Renal cortex interstitium (tissue), 11 donors: Measurements from ENCODE around the gene MGAT5B. TPM values are rescaled to one million over a fixed set of nuclear protein-coding genes. Genes with fewer than 3 reads are reported as not detected.
"Not testable (repeated sequence)": the region's sequence is repeated elsewhere in the genome, so short reads cannot be mapped to it uniquely, and the experiment has no call there.

Experiments
- DNase-seq, 11 donors: peaks; one replicate each; pipeline ENCODE4 v3.0.0-alpha.2; 2013; ENCODE audit warnings: low read depth in 9 of 11, low spot score in 4 of 11; ENCODE audit errors: extremely low read depth in 1 of 11
- polyA plus RNA-seq, 3 donors: library from polyadenylated mRNA; unstranded; fragments of 120-200 nt; gene quantifications; one replicate each; pipeline ENCODE4 v1.2.1, GENCODE V29; 2013; ENCODE audit not compliant: insufficient read length in 3 of 3

Gene MGAT5B
- polyA plus RNA-seq, 3 donors, result 1.5 to 2.4 (median 1.6) TPM

DNA sequence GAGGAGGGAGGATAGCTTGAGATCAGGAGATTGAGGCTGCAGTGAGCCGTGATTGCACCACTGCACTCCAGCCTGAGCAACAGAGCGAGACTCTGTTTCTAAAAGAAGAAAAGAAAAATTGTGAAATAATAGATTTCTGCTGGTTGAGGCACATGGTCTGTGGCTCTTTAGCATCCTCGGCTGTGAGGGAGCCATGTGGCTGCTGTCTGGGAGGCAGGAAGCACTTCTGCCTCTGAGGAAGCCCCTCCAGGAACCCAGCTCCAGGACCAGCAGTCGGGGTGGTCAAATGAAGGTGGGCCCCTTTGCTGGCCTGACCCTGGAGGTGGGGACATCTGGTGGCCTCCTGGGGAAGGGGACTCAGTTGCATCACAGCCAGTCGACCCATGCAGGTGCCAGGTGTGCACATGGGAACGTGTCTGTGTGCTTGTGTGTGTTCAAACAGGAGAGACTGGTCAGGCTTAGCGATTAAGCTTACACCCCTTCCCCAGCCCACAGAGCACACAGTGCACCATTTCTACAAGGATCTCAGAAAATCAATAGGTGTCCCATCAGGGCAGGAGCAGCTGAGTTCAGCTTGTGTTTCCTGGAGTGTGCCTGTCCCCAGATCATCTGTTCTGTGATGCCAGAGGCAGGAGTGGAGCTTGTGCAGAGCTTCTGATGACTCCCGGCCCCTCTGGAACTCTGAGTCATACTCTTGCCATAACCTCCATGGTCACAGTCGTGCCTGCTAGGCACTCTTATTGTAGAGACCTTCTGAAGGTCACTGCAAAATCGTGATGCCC lies 24.3 kb upstream of the MGAT5B start:
- no peak for DNase-seq

DNA sequence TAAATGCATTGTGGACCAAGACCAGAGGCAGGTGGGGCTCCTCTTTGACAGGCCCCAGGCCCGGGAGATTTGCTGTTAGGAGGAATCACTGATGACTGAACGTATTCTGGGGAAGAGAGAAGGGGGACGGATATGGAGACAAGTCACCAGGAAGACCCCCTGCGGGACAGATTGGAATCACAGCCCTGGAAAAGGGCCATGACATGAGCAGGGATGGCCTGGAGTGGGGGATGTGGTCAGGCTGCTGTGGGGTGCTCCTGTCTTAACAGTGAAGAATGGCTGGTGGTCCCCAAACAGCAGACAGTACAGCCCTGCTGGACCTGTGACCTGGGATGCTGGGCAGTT lies 23.7 kb upstream of the MGAT5B start:
- DNase-seq, result no peak

DNA sequence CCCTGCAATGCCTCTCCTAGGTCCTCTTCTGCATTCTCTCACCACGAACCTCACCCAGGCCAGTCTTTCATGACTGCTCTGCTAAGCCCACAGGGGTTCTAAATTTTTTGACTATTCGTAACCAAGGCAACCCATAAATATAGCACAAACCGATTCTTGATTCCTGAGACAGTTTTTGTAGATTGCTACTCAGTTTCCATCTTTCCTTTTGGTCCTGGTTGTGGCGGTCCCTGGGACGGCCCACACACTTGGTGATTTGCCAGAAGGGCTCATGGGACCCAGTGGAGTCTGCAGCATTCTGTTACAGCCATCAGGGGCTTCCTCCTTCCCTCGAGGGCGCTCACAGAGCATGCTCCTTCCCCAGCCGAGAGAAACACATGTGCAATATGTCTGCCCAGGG lies 23.4 kb upstream of the MGAT5B start:
- DNase-seq, result no peak

DNA sequence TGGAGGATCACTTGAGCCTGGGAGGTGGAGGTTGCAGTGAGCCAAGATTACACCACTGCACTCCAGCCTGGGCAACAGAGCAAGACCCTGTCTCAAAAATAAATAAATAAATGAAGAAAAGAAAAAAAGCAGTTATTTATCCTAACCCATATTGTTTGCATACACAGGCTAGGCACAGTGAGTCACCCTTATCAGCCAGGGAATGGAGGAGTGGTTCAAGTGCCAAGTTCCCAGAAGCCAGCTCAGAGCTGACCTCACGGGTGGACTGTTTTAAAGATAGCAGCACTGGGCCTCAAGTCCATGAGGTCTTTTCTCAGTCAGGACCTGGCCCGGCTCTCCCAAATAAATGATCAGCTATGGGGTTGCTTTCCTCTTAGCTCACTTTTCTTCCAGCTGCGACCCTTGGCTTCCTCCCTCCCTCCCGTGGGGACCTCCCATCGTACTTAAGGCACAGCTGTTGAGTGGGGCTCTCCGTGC lies 22.6 kb upstream of the MGAT5B start:
- no peak for DNase-seq

DNA sequence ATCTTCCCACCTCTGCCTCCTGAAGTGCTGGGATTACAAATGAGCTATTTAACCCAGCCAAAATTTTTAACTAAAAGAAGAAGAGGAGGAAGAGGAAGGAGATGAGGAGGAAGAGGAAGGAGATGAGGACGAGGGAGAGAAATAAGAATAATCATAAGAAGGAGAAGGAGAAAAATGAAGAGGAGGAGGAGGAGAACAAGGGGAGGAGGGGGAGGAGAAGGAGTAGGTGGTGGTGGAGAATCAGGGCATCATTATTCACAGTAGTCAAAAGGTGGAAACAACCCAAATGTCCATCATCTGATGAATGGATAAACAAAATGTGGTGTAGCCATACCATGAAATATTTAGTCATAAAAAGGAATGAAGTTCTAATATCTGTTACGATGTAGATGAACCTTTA lies 21.2 kb upstream of the MGAT5B start:
- DNase-seq, result no peak

DNA sequence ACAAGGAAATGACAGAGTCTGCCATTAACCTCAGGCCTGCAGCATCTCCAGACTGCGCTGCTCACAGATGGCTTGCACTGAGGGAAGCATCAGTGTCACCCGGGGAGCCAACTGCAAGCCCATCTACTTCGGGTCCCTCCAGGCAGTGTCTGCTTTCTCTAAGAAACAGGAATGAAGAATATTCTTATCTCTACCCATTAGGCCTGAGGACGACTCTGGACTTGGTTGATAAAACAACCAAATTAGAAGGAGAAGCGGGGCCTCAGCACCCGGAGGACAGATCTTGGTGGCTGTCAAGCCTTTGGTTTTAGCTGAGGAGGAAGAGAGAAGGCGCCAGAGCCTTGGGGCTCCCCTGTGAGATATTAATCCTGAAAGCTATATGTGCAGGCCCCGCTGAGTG lies 19.5 kb upstream of the MGAT5B start:
- DNase-seq, result no peak

DNA sequence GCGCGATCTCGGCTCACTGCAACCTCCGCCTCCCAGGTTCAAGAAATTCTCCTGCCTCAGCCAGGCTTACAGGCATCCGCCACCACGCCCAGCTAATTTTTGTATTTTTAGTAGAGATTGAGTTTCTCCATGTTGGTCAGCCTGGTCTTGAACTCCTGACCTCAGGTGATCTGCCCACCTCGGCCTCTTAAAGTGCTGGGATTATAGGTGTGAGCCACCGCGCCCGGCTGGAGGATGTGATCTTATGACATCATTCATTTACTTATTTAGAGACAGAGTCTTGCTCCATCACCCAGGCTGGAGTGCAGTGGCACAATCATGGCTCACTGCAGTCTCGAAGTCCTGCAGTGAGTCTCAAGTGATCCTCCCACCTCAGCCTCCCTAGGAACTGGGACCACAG lies 19.0 kb upstream of the MGAT5B start:
- DNase-seq, result not testable (repeated sequence)

DNA sequence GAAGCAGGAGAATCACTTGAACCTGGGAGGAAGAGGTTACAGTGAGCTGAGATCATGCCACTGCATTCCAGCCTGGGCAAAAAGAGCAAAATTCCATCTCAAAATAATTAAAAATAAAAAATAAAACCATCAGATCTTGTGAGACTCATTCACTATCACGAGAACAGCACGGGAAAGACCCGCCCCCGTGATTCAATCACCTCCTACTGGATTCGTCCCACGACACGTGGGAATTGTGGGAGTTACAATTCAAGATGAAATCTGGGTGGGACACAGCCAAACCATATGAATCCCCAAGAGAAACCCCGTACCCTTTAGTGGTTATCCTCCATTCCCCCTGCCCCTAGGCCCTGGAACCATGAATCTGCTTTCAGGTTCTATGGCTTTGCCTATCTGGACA lies 15.4 kb upstream of the MGAT5B start:
- DNase-seq, result no peak

DNA sequence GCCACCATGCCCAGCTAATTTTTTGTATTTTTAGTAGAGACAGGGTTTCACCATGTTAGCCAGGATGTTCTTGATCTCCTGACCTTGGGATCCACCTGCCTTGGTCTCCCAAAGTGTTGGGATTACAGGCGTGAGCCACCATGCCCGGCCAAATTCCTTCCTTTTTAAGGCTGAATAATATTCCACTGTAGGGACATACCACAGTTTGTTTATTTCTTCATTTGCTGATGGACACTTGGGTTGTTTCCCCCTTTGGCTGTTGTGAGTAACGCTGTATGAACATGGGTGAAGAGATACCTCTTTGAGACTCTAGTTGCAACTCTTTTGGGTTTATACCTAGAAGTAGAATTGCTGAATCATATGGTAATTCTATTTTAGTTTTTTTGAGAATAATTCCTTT lies 13.1 kb upstream of the MGAT5B start:
- no peak for DNase-seq

DNA sequence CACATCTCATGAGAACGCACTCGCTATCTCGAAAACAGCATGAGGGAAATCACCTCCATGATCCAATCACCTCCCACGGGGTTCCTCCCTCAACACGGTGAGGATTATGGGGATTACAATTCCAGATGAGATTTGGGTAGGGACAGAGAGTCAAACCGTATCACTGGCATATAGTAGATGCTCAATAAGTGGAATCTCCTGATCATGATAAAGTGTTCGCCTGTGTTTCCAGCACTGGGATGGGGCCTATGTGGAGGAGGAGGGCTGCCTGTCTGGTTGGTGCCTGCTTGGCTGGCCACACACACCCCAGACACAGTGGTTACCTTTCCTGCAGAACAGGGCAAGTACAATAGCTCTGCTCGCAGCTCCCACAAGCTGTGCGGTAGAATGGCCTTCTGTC lies 6.1 kb upstream of the MGAT5B start:
- no peak for DNase-seq

DNA sequence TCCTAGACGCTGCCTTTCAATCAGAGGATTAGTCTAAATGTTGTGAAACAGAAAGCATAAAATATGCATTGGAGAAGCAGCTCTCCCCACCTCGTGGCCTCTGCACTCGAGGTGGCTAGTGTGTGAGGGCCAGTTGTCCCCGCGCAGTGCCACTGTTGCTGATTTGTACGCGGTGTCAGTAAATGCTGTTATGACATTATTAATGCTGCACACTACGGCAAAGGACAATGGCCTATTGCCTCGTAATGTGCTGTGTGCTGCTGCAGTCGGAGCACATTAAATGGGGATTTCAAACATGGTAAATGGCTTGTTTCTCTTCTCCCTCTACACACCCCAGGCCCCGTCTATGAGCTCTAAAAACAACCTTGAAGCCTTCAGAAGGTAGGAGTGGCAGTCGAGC lies 5.7 kb upstream of the MGAT5B start:
- no peak for DNase-seq

DNA sequence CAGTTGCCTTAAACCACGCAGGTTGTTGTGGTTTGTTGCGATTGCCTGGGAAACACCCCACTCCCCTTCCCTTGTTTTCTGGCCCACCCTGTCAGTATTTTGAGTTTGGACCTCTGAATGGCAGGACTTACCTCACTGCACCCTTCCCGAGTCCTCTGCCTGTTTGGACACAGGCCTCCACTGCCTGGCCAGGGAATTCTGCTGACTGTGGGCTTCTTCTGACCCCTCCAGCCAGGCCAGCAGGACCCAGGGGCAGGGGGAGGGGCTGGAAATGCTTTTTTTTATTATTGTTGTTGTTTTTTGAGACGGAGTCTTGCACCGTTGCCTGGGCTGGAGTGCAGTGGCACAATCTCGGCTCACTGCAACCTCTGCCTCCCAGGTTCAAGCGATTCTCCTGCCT lies 4.2 kb upstream of the MGAT5B start:
- DNase-seq, result no peak

DNA sequence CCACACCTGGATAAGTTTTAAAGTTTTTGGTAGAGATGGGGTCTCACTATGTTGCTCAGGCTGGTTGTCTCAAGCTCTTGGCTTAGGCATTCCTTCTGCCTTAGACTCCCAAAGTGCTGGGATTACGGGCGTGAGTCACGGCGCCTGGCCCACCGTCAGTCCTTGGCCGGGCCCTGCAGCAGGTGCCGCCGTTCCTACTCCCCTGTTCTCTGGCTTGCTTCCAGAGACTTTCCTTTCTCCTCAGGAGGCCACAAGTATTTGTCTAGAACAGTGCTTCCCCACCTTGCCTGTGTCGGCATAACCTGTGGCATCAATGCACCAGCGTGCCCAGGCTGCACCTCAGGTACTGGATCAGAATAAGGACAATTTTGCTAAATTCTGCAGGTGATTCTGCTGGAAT lies 3.0 kb upstream of the MGAT5B start:
- DNase-seq, result no peak

DNA sequence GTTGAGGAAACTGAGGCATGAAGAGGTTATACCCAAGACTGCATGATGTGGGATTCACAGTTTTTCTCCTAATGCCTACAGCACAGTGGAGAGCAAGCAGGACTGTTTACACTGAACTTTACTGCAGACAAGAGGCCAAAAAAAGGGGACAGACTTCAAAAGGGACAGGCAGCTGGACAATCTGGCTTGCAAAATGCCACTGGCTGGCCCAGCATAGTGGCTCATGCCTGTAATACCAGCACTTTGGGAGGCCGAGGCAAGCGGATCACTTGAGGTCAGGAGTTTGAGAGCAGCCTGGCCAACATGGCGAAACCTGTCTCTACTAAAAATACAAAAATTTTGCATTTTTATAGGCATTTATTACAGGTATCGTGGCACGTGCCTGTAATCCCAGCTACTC lies 2.0 kb upstream of the MGAT5B start:
- DNase-seq, result no peak

DNA sequence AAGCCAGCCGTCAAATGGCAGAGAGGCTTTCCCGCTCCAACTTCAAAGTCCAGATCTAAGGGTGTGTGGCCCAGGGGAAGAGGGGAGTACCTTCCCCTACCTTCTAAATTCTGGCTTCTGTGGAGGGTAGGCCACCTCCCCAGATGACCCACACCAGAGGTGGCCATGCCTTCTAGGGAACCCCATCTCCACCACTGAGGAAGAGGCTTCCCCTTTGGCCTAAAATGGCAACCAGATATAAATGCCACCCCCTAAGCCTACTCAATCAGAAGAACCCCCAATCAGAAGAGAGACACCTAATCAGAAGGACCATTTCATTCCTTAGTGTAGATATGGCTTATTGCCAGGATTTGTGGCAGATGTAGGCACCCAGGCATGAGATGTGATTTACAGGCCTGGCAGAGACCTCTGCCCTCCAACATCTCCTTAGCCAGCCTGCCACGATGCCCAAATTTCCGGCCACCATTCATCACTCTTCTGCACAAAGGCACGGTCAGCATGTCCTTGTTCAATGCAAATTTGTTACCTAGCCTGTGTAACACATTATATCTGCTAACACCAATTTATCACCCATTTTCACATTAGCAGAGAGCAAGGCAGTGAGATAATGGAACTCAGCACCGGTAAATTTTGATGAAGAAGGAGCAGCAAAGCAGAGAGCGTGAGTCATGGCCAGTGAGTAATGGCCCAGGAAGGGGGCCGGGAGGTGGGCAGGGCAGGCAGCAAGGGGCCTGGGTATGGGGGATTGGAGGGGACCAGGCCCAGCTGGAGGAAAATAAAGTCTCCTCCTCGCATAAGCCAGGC lies 1.2 kb upstream of the MGAT5B start:
- no peak for DNase-seq

DNA sequence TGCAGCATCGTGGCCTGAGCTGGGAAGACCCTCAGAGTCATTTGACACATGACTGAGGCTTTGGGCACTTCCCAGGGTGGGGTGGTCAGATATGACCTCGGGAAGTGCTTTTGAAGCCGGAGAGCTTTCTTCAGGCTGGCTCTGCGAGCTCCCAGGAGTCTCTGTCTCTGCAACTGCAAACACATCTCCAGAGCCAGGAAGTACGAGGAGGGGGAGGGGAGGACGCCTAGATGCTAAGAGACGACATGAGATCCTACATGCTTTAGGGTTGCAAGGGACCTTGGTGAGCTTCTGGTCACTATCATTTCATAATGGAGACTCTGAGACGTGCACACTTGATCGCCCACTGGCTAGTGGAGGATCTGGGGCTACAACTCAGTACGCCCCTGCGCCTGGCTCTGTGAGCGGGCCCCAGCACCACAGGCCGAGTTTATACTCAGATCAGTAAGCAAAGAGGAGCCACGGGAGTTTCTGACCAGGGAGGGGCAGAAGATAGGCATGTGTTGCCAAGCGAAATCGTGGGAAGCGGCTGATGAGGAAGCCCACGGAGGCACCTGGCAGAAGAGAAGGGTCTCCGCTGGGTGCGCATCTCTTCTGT lies 527 bp upstream of the MGAT5B start:
- no peak for DNase-seq

DNA sequence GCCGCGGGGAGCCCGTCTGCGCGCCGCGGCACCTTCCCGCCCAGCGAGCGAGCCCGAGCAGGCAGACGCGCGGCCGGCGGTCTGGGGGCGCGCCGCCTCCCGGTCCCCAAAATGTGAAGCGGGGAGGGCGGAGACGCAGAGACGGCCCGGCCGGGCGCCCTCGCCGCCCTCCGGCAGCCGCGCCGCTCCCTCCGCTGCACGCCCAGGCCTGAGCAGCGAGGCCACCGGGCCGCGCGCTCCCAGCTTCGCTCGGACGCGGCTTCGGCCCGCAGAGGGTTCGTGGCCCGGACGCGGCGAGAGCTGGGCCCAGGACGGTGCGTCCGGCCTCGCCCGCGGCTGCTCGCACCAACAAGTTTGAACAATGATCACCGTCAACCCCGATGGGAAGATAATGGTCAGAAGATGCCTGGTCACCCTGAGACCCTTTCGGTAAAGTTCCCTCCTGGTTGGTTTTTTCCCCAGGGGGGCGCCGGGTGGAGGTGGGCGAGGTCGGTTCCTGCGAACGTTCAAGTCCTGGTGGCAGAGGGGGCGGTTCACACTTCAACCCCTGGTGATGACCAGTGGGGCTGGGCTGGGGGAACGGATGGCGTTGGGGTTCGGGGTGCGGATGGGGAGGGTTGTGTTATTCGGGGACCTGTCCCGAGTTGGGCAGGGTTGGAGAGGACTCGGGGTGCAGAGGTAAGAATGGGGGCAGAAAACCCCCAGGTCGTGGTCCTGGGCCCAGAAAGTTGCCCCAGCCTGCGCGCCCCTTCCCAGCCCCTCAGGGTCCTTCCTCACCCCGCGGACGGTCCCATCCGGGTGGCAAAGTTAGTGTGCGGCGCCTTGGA lies 678 bp downstream of the MGAT5B start:
- DNase-seq, result no peak

DNA sequence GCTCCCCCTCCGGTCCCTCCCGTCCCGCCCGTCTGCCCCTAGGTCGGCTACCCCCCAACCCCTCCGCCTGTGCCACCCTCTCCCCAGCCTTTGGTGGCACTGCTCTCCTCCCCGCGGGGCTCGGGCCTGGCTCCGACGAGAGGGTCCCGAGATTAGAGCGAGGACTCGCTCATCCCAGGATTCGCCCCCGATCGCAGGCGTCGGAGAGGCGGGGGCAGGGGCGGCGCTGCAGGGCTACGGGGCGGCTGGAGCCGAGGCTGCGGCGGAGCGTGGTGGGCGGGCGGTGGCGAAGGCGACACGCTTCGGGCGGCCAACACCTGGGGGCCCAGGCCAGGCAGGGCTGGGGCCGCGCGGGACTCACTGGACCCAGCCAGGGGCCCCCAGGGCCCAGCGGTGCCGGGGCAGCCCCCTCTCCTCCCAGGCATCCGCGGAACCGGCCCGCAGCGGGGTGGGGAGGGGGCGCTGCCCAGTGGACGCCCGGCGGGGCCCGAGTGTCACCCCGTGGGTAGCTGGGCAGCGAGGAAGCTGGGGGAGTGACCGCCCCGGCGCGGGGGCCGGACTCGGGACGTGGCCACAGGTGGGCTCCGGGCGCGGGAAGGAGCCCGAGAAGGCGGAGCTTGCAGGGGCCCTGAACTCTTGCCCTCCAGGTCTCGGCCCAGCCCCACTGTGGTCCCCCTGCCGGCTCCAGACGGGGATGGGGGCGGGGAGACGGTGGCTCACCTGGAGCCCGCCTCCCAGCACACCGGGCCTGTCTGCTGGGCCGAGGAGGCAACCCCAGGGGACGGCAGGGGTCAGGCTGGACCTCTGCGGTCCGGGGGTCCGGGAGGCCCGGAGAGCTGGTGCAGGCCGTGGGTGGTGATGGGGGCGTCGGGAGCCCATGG lies 1.5 kb downstream of the MGAT5B start:
- DNase-seq, result no peak

DNA sequence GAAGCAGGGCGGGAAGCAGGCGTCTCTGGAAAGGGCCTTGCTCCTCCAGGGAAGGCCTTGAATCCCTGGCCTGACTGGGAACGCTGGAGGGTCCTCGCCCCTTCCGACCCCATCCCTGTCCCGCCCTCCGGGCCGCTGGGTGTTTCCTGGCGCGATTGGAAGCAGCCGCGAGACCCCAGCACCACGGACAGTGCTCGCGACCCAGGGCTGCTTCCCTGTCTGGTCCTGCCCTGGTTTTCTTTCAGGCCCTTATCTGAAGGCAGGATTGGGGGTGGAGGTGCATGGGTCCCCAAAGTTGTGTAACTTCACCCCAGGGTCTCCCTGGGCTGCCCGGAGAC lies 2.1 kb downstream of the MGAT5B start:
- DNase-seq, result no peak
